Loucy (cell line): ENCODE data around the gene P2RX4.

ENCODE experiments used
- H2AFZ ChIP-seq: fragments of 200-600 bp; sonication (generic); 2 replicates; pipeline ENCODE4 v1.6.0; 2016; ENCODE audit warnings: antibody characterized with exemption, mild to moderate bottlenecking, low read length, moderate library complexity
- H3F3A ChIP-seq: fragments of 200-600 bp; 2 replicates; pipeline ENCODE4 v1.6.0; 2016; ENCODE audit warnings: antibody characterized with exemption, low read depth, mild to moderate bottlenecking
- H3K27me3 ChIP-seq: fragments of 200-600 bp; sonication (generic); 2 replicates; pipeline ENCODE4 v1.6.1; 2014; ENCODE audit warnings: low read length, mild to moderate bottlenecking; ENCODE audit not compliant: insufficient read depth, poor library complexity, severe bottlenecking
- H3K36me3 ChIP-seq: fragments of 200-600 bp; sonication (generic); 2 replicates; pipeline ENCODE4 v1.6.1; 2016; ENCODE audit warnings: low read length; ENCODE audit not compliant: insufficient read depth
- H3K4me1 ChIP-seq: fragments of 200-600 bp; sonication (generic); 2 replicates; pipeline ENCODE4 v1.5.1; 2014; ENCODE audit warnings: low read length, mild to moderate bottlenecking; ENCODE audit not compliant: insufficient read depth, poor library complexity, severe bottlenecking
- H3K4me2 ChIP-seq: fragments of 200-600 bp; sonication (generic); 2 replicates; pipeline ENCODE4 v1.6.0; 2014; ENCODE audit warnings: antibody characterized with exemption, low read length, low read depth, mild to moderate bottlenecking; ENCODE audit not compliant: poor library complexity, severe bottlenecking
- H3K4me3 ChIP-seq: fragments of 200-600 bp; sonication (generic); 2 replicates; pipeline ENCODE4 v1.5.1; 2014; ENCODE audit warnings: low read length, mild to moderate bottlenecking, mixed read lengths; ENCODE audit not compliant: poor library complexity, severe bottlenecking
- H3K79me2 ChIP-seq: fragments of 200-600 bp; sonication (generic); 2 replicates; pipeline ENCODE4 v1.6.1; 2014; ENCODE audit warnings: low read length; ENCODE audit not compliant: insufficient read depth
- H3K9ac ChIP-seq: fragments of 200-600 bp; sonication (generic); 2 replicates; pipeline ENCODE4 v1.6.0; 2014; ENCODE audit warnings: mild to moderate bottlenecking, low read depth, low read length, moderate library complexity; ENCODE audit not compliant: poor library complexity, severe bottlenecking
- H3K9me2 ChIP-seq: fragments of 200-600 bp; sonication (generic); replicated peaks from 2 replicates; pipeline ENCODE4 v1.6.1; 2016; ENCODE audit warnings: low read depth, low read length, mixed read lengths
- H3K9me3 ChIP-seq: fragments of 200-600 bp; sonication (generic); 2 replicates; pipeline ENCODE4 v1.6.1; 2014; ENCODE audit warnings: mild to moderate bottlenecking, antibody characterized with exemption, low read length, low read depth; ENCODE audit not compliant: insufficient read depth
- H4K20me1 ChIP-seq: fragments of 200-600 bp; sonication (generic); 2 replicates; pipeline ENCODE4 v1.6.0; 2014; ENCODE audit warnings: antibody characterized with exemption, low read length, mild to moderate bottlenecking; ENCODE audit not compliant: insufficient read depth, poor library complexity, severe bottlenecking
- EZH2phosphoT487 ChIP-seq: fragments of 200-600 bp; IDR thresholded peaks from 2 replicates; pipeline ENCODE4 v1.6.1; 2018; ENCODE audit warnings: antibody characterized with exemption, mild to moderate bottlenecking, moderate library complexity, borderline replicate concordance
- TF ChIP-seq, protein P1 (sequence below): fragments of 200-600 bp; sonication (generic); conservative IDR thresholded peaks from 2 replicates; pipeline ENCODE4 v1.5.1; 2014; ENCODE audit warnings: mild to moderate bottlenecking, antibody characterized with exemption, low read length

The P2RX4 gene

DNA sequence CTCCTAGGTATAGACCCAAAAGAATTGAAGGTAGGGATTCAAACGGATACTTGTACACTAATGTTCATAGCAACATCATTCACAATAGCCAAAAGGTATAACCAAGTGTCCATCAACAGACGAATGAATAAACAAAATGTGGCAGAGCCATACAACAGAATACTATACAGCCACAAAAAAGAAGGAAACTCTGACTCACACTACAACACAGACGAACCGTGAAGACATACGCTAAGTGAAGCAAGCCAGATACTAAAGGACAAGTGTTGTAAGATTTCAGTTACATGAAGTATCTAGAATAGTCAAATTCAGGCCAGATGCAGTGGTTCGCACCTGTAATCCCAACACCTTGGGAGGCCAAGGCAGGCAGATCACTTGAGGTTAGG, 67.4 kb downstream of the P2RX4 start:
- H3K27me3 ChIP-seq: no peaks in the 10 kb centered on the region
- no peak overlapping the region for H3K9ac ChIP-seq
- H3K36me3 ChIP-seq: no peaks in the 10 kb centered on the region; the same call in 1 of the 2 replicates
- H2AFZ ChIP-seq: no peak overlapping the region
- H3K4me3 ChIP-seq: no peak overlapping the region
- H3K9me2 ChIP-seq: no peaks in the 10 kb centered on the region
- H3K9me3 ChIP-seq: no peaks in the 10 kb centered on the region
- no peaks in the 10 kb centered on the region for H3F3A ChIP-seq
- no peak overlapping the region for H3K4me2 ChIP-seq
- H4K20me1 ChIP-seq: no peaks in the 10 kb centered on the region
- H3K79me2 ChIP-seq: no peaks in the 10 kb centered on the region
- TF ChIP-seq, protein P1, sequence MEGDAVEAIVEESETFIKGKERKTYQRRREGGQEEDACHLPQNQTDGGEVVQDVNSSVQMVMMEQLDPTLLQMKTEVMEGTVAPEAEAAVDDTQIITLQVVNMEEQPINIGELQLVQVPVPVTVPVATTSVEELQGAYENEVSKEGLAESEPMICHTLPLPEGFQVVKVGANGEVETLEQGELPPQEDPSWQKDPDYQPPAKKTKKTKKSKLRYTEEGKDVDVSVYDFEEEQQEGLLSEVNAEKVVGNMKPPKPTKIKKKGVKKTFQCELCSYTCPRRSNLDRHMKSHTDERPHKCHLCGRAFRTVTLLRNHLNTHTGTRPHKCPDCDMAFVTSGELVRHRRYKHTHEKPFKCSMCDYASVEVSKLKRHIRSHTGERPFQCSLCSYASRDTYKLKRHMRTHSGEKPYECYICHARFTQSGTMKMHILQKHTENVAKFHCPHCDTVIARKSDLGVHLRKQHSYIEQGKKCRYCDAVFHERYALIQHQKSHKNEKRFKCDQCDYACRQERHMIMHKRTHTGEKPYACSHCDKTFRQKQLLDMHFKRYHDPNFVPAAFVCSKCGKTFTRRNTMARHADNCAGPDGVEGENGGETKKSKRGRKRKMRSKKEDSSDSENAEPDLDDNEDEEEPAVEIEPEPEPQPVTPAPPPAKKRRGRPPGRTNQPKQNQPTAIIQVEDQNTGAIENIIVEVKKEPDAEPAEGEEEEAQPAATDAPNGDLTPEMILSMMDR: no peak
- TF ChIP-seq EZH2phosphoT487: no peak
- no peaks in the 10 kb centered on the region for H3K4me1 ChIP-seq

GRCh38 chr12:121278169-121279070, 68.5 kb downstream of the P2RX4 start:
- Histone ChIP-seq H3F3A (no peaks in the 10 kb centered on the region), H4K20me1 (no peaks in the 10 kb centered on the region), H3K27me3 (no peaks in the 10 kb centered on the region), H3K79me2 (no peaks in the 10 kb centered on the region), H3K9me2 (no peaks in the 10 kb centered on the region), H3K9me3 (no peaks in the 10 kb centered on the region), H3K4me2 (no peak overlapping the region), H3K36me3 (no peaks in the 10 kb centered on the region), H3K9ac (no peak overlapping the region), H2AFZ (no peak overlapping the region), H3K4me3 (no peak overlapping the region), H3K4me1 (no peaks in the 10 kb centered on the region)
- TF ChIP-seq, protein P1: no peak
- no peak for TF ChIP-seq EZH2phosphoT487

- H3K9me2 ChIP-seq: no peaks in the 10 kb centered on the region
Measured at GRCh38 chr12:121279071-121279375, 69.1 kb downstream of the P2RX4 start.

More at GRCh38 chr12:121279071-121279375, 69.1 kb downstream of the P2RX4 start:
- Histone ChIP-seq H3K79me2 (no peaks in the 10 kb centered on the region), H3K9me3 (no peaks in the 10 kb centered on the region), H2AFZ (no peak overlapping the region), H3K27me3 (no peaks in the 10 kb centered on the region), H3F3A (no peaks in the 10 kb centered on the region), H3K4me2 (no peak overlapping the region), H3K36me3 (no peaks in the 10 kb centered on the region), H3K9ac (no peak overlapping the region), H3K4me1 (no peaks in the 10 kb centered on the region), H3K4me3 (no peak overlapping the region), H4K20me1 (no peaks in the 10 kb centered on the region)
- TF ChIP-seq, protein P1: no peak
- no peak for TF ChIP-seq EZH2phosphoT487
